Measurements from ENCODE around the gene GPC6. TPM values are rescaled to one million over a fixed set of nuclear protein-coding genes. Genes with fewer than 3 reads are reported as not detected.

Gene GPC6
- total RNA-seq, 2 donors from 2014 or later = 3.4 to 5.3 TPM

DNA sequence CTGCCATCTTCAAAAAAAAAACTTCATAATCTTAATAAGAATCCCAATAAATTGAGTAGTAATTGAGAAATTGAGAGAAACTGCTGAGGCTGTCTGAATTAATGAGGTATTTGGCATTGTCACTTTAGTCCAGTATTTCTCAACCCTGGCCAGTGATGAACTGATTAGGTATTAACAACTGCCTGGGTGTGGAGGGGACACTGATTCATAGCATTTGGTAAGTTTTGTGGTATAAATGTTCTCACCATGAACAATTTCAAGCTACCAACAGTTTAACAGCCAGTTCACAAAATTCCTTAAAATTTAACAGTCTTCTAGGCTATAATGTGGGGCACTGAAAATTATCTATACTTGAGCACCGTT, 18.3 kb downstream of the GPC6 start:
- H3K36me3 ChIP-seq = no peaks in the 10 kb centered on the region
- peak overlapping the region; percentile 14 to 23 for H3K4me3 ChIP-seq
- no peaks in the 10 kb centered on the region for H3K27me3 ChIP-seq (replicated peaks; ENCODE audit: insufficient read depth)
- 67% methylated on average over 1 of the region's 1 CpG for WGBS
- H3K9me3 ChIP-seq = no peaks in the 10 kb centered on the region
- intact Hi-C loops (cut with DNase I) = no loop called here
- H3K4me1 ChIP-seq (replicated peaks) = no peaks in the 10 kb centered on the region
- no peak overlapping the region for H3K27ac ChIP-seq
- no peak for TF ChIP-seq POLR2AphosphoS5 (IDR thresholded peaks at IDR 0.05)
- TF ChIP-seq, protein P1, sequence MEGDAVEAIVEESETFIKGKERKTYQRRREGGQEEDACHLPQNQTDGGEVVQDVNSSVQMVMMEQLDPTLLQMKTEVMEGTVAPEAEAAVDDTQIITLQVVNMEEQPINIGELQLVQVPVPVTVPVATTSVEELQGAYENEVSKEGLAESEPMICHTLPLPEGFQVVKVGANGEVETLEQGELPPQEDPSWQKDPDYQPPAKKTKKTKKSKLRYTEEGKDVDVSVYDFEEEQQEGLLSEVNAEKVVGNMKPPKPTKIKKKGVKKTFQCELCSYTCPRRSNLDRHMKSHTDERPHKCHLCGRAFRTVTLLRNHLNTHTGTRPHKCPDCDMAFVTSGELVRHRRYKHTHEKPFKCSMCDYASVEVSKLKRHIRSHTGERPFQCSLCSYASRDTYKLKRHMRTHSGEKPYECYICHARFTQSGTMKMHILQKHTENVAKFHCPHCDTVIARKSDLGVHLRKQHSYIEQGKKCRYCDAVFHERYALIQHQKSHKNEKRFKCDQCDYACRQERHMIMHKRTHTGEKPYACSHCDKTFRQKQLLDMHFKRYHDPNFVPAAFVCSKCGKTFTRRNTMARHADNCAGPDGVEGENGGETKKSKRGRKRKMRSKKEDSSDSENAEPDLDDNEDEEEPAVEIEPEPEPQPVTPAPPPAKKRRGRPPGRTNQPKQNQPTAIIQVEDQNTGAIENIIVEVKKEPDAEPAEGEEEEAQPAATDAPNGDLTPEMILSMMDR (IDR thresholded peaks at IDR 0.05) = no peak
- TF ChIP-seq POLR2A (IDR thresholded peaks at IDR 0.05) = no peak
- DNase-seq (ENCODE audit: low spot score) = no peak

DNA sequence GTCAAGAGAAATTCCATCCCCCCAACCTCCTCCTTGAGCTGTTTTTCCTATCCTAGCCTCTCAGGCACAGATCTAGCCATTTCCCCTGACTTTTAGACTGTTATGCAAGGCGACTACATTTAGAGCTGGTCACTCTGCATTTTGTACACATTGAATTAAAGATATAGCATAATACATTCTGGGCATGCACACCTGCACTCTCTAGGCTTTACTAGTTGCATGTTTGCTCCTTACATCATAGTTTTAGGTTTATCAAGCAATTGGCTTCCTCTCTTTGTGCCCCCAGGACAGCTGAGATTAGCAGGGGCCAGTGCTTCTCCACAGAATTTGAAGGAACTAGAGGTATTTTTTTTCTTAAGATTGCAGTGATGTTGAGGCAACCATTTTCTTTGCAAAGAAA, 19.5 kb downstream of the GPC6 start:
- no peaks in the 10 kb centered on the region for H3K9me3 ChIP-seq
- no peaks in the 10 kb centered on the region for H3K4me1 ChIP-seq (replicated peaks)
- DNase-seq (ENCODE audit: low spot score) = no peak
- H3K27me3 ChIP-seq (replicated peaks; ENCODE audit: insufficient read depth) = no peaks in the 10 kb centered on the region
- WGBS = 100% methylated on average over 1 of the region's 1 CpG
- intact Hi-C loops (cut with DNase I) = no loop called here
- H3K27ac ChIP-seq = no peak overlapping the region
- TF ChIP-seq, protein P1 (IDR thresholded peaks at IDR 0.05) = no peak
- TF ChIP-seq POLR2AphosphoS5 (IDR thresholded peaks at IDR 0.05) (no peak), POLR2A (IDR thresholded peaks at IDR 0.05) (no peak)
- no peaks in the 10 kb centered on the region for H3K36me3 ChIP-seq
- no peak overlapping the region for H3K4me3 ChIP-seq

DNA sequence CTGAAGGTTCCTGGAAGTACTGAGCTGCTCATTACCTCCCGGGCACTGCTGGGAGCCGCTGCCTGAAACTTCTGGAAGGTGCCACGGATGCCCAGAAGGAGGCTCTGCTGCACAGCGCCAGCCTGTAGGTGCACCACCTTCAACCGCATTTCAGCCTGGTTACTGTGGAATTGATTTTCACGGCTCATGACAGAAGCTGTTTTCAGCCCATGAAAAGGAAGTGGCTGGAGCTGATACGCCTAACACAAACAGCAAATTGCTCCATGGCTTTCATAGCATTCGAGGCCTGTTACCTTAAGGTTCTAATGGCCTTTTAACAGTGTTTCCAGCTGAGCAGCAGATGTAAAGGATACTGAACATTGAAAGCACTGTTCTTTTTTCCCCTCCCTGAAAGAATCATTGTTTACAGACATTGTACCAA, 22.0 kb downstream of the GPC6 start:
- Histone ChIP-seq H3K27me3 (replicated peaks; ENCODE audit: insufficient read depth) (no peaks in the 10 kb centered on the region), H3K4me1 (replicated peaks) (no peaks in the 10 kb centered on the region), H3K36me3 (no peaks in the 10 kb centered on the region), H3K9me3 (no peaks in the 10 kb centered on the region), H3K4me3 (no peak overlapping the region), H3K27ac (no peak overlapping the region)
- TF ChIP-seq POLR2AphosphoS5 (IDR thresholded peaks at IDR 0.05) (no peak), POLR2A (IDR thresholded peaks at IDR 0.05) (no peak)
- TF ChIP-seq, protein P1 (IDR thresholded peaks at IDR 0.05) = no peak
- DNase-seq (ENCODE audit: low spot score) = peak; percentile 16
- WGBS = 57% methylated on average over 8 of the region's 8 CpGs
- intact Hi-C loops (cut with DNase I) = no loop called here

DNA sequence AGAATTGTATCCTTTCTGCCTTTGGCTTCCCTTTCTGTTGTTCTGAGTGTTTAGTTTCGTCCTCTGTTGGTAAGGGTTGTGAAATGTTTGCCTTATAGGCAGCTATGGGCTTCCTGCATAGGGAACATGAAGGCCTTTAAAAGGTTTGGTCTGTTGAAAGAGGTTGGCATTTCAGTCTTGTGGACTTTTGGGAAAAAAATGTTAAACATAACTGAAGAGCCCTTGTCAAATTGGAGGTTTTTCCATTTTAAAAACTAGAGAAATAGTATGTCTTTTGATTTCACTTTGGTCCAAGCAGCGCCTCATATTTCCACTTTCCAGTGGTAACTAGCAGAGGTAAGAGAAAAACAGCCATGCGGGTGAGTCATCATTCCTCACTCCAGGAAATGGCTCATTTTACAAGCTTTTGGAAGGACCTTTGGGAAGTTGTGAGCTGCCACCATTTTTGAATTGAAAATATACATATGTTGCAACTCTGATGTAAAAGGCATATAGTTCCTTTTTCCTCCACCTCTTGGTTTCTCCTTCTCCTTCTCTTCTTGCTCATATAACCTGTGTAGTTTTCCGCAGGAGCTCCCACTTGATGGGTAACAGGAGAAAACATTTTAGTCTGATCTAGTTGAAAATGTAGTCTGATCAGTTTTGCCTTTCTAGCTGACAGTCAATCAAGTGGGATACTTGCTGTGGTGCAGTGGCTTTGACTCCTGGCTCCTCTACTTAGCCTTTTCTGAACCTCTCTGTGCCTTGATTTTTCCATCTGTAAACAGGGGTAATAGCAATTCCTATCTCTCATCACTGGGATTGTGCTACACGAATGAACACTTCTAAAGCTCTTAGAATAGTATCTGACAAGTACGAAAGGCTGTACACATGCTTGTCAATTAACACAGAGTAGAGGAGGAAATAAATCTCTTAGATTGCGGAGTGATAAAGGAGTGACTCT, 23.0 kb downstream of the GPC6 start:
- H3K4me1 ChIP-seq (replicated peaks) = no peaks in the 10 kb centered on the region
- no peaks in the 10 kb centered on the region for H3K9me3 ChIP-seq
- no peak overlapping the region for H3K4me3 ChIP-seq
- no peaks in the 10 kb centered on the region for H3K36me3 ChIP-seq
- no peak for DNase-seq (ENCODE audit: low spot score)
- intact Hi-C loops (cut with DNase I) = no loop called here
- WGBS = 94% methylated on average over 7 of the region's 7 CpGs
- no peak overlapping the region for H3K27ac ChIP-seq
- H3K27me3 ChIP-seq (replicated peaks; ENCODE audit: insufficient read depth) = no peaks in the 10 kb centered on the region
- TF ChIP-seq POLR2A (IDR thresholded peaks at IDR 0.05) = no peak
- TF ChIP-seq, protein P1 (IDR thresholded peaks at IDR 0.05) = no peak
- TF ChIP-seq POLR2AphosphoS5 (IDR thresholded peaks at IDR 0.05) = no peak

DNA sequence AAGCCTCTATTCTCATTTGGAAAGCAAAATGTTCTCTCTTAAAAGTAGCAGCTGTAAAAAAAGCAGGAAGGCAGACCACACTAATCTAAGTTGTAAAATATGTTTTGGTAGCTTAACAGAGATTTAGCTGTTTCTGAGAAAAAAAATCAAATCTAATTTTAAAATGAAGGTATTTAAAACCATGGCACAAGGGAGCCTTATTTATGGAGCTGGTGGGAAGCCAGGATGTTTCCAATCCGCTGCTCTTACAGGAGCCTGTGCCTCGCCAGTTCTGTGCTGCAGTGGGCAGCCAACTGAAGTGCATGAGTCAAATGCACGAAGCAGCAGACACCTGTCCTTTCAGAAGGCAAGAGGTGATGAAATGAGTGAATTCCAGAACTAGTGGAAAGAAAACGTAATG, 28.2 kb downstream of the GPC6 start:
- Histone ChIP-seq H3K4me1 (replicated peaks) (no peaks in the 10 kb centered on the region), H3K36me3 (no peaks in the 10 kb centered on the region), H3K27me3 (replicated peaks; ENCODE audit: insufficient read depth) (no peaks in the 10 kb centered on the region), H3K27ac (no peak overlapping the region), H3K9me3 (no peaks in the 10 kb centered on the region), H3K4me3 (no peak overlapping the region)
- whole genome bisulfite sequencing = 55% methylated on average over 4 of the region's 4 CpGs
- TF ChIP-seq, protein P1 (IDR thresholded peaks at IDR 0.05) = no peak
- TF ChIP-seq POLR2AphosphoS5 (IDR thresholded peaks at IDR 0.05) (no peak), POLR2A (IDR thresholded peaks at IDR 0.05) (no peak)
- DNase-seq (ENCODE audit: low spot score) = no peak
- intact Hi-C loops (cut with DNase I) = no loop called here
